Measurements from ENCODE around the gene RNF157. TPM values are rescaled to one million over a fixed set of nuclear protein-coding genes. Genes with fewer than 3 reads are reported as not detected.

RNF157 gene
- total RNA-seq, 1 donor from 2014 or later: 43.5 TPM

DNA sequence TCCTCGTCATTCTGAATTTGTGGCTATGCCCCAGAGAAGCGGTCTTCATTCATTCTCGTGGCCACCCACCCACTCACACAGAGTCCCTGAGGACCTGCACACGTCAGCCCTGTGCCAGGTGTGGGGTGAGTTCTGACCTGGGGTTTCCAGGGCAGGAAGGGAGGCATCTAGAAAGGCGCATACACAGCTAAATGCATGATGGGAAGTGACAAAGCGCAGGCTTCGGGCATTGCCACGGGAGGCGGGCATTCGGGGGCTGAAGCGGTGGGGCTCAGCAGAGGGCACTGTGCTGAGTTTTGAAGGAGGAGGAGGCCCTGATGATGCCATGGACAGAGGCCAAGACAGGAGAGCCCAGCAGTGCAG lies 35.8 kb upstream of the RNF157 start:
- peaks cover 2% of the 10 kb centered on the region for H3K36me3 Mint-ChIP-seq (ENCODE audit: insufficient read depth)
- no peak overlapping the region for H3K27ac Mint-ChIP-seq
- DNase-seq (ENCODE audit: low spot score, unreplicated experiment): no peak
- no peaks in the 10 kb centered on the region for H3K27me3 Mint-ChIP-seq
- no peak overlapping the region for H3K4me3 Mint-ChIP-seq (ENCODE audit: low read depth)
- H3K9me3 Mint-ChIP-seq (ENCODE audit: low read depth): no peaks in the 10 kb centered on the region
- H3K4me1 Mint-ChIP-seq (ENCODE audit: low read depth): no peaks in the 10 kb centered on the region
- TF ChIP-seq CTCF (IDR thresholded peaks at IDR 0.05; ENCODE audit: unreplicated experiment): no peak

GRCh38 chr17:76275382-76276068 lies 35.2 kb upstream of the RNF157 start:
- no peak overlapping the region for H3K27ac Mint-ChIP-seq
- peaks cover 2% of the 10 kb centered on the region for H3K36me3 Mint-ChIP-seq (ENCODE audit: insufficient read depth)
- H3K9me3 Mint-ChIP-seq (ENCODE audit: low read depth): no peaks in the 10 kb centered on the region
- no peak for TF ChIP-seq CTCF (IDR thresholded peaks at IDR 0.05; ENCODE audit: unreplicated experiment)
- H3K4me1 Mint-ChIP-seq (ENCODE audit: low read depth): no peaks in the 10 kb centered on the region
- no peaks in the 10 kb centered on the region for H3K27me3 Mint-ChIP-seq
- no peak overlapping the region for H3K4me3 Mint-ChIP-seq (ENCODE audit: low read depth)
- DNase-seq (ENCODE audit: low spot score, unreplicated experiment): no peak

DNA sequence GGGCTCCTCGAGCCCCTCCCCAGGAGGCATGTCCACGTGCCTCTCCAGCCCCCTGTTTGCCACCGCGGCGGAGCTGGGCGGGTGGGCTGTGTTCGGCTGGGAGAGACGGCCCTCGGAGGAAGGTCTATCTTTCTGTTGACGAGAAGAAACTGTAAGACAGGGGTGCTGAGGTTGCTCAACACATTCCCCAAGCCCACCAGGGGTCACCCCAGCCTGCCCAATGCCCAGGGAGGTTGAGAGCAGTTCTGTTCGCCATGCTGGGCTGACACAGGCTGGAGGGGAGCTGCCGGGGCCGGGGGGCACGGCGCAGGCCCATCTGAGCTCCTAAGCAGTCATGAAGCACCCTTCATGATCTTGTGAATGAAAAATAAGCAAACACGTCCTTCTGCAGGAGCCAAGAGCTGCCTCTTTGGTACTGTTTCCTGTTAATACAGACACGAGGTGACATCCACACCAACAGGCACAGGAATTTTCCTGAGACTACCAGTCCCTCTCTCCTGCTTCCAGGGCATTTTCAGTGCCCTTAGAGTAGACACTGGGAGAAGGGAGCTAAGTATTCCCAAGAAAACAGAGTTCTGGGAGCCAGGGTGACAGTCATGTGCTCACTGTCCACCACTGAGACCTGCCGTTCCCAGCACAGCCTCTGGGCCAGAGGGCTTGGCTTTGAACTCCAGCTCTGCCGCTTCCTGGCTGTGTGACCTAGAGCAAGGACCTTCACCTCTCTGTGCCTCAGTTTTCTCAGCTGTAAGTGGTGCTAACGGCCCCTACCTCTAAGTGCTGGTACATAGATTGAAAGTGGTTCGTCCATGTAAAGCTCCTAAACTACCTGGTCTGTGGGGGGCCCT lies 34.0 kb upstream of the RNF157 start:
- H3K27me3 Mint-ChIP-seq: no peaks in the 10 kb centered on the region
- H3K4me3 Mint-ChIP-seq (ENCODE audit: low read depth): no peak overlapping the region
- peak overlapping the region; percentile 16 for H3K27ac Mint-ChIP-seq
- peaks cover 2% of the 10 kb centered on the region for H3K36me3 Mint-ChIP-seq (ENCODE audit: insufficient read depth)
- peaks cover 1% of the 10 kb centered on the region for H3K4me1 Mint-ChIP-seq (ENCODE audit: low read depth)
- TF ChIP-seq CTCF (IDR thresholded peaks at IDR 0.05; ENCODE audit: unreplicated experiment): no peak
- H3K9me3 Mint-ChIP-seq (ENCODE audit: low read depth): no peaks in the 10 kb centered on the region
- DNase-seq (ENCODE audit: low spot score, unreplicated experiment): no peak

- H3K36me3 Mint-ChIP-seq (ENCODE audit: insufficient read depth): peaks cover 2% of the 10 kb centered on the region
- no peak for TF ChIP-seq CTCF (IDR thresholded peaks at IDR 0.05; ENCODE audit: unreplicated experiment)
- no peaks in the 10 kb centered on the region for H3K9me3 Mint-ChIP-seq (ENCODE audit: low read depth)
- peaks cover 1% of the 10 kb centered on the region for H3K4me1 Mint-ChIP-seq (ENCODE audit: low read depth)
- no peaks in the 10 kb centered on the region for H3K27me3 Mint-ChIP-seq
- H3K4me3 Mint-ChIP-seq (ENCODE audit: low read depth): no peak overlapping the region
- no peak for DNase-seq (ENCODE audit: low spot score, unreplicated experiment)
- peak overlapping the region; percentile 16 for H3K27ac Mint-ChIP-seq
These were observed 33.3 kb upstream of the RNF157 start for GRCh38 chr17:76273445-76274111.
